RWPE1 (cell line): Measurements from ENCODE around the gene NID1.
A peak's percentile ranks its signal among the peaks of the same experiment; 100 is the strongest.

Experiments used
- CTCF ChIA-PET: fragments of 350-600 bp; sonication (Branson Sonifier 250); formaldehyde crosslinking; extraction: SDS; loops from one replicate; lab custom pipeline; 2021; lab: Yijun Ruan, JAX
- POLR2A ChIA-PET: fragments of 400-600 bp; formaldehyde crosslinking; extraction: SDS; loops from one replicate; lab custom pipeline; 2020; ENCODE audit warnings: antibody characterized with exemption; ENCODE audit not compliant: low non-redundant PET; lab: Yijun Ruan, JAX
- DNase-seq: peaks from one replicate; pipeline ENCODE4 v3.0.0; 2012; ENCODE audit warnings: low spot score
- H3K27ac ChIP-seq: fragments of 450-650 bp; 2 replicates; pipeline ENCODE4 v1.5.1; 2017
- CTCF ChIP-seq: fragments of 450-650 bp; conservative IDR thresholded peaks from 2 replicates; pipeline ENCODE4 v1.5.1; 2017; ENCODE audit warnings: low read depth, mild to moderate bottlenecking

Gene NID1

GRCh38 chr1:236016782-236017400 lies 48.0 kb downstream of the NID1 start:
- CTCF ChIA-PET, result interaction anchor here (0.7 to 1.0 kb wide), 2 partner anchors 45 to 48 kb away, joined by 3 to 5 read pairs; partner anchors contain the start of gene NID1
- POLR2A ChIA-PET, result no interaction called here
- no peak for TF ChIP-seq CTCF
- peak overlapping the region; percentile 23; the same call in 1 of the 2 replicates for H3K27ac ChIP-seq
- peak; percentile 91 for DNase-seq

- POLR2A ChIA-PET, result no interaction called here
- TF ChIP-seq CTCF, result no peak
- H3K27ac ChIP-seq, result no peak overlapping the region
- DNase-seq, result no peak
- CTCF ChIA-PET, result no interaction called here
These were observed 48.8 kb downstream of the NID1 start for GRCh38 chr1:236016083-236016482.

DNA sequence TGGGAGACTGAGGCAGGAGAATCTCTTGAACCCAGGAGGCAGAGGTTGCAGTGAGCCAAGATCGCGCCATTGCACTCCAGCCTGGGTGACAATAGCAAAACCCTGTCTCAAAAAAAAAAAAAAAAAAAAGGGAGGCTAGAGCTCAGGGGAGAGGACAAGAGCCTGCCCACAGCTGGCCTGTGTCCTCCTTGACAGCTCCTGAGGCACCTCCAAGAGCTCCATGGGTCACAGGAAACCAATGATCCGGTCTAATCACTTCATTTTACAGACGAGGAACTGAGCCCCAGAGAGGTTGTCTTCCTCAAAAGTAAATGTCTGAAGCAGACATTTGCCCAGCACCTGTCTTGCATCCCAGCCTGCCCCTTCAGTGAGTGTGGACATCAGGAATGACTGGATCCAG lies 49.4 kb downstream of the NID1 start:
- POLR2A ChIA-PET, result no interaction called here
- no peak overlapping the region for H3K27ac ChIP-seq
- CTCF ChIA-PET, result no interaction called here

DNA sequence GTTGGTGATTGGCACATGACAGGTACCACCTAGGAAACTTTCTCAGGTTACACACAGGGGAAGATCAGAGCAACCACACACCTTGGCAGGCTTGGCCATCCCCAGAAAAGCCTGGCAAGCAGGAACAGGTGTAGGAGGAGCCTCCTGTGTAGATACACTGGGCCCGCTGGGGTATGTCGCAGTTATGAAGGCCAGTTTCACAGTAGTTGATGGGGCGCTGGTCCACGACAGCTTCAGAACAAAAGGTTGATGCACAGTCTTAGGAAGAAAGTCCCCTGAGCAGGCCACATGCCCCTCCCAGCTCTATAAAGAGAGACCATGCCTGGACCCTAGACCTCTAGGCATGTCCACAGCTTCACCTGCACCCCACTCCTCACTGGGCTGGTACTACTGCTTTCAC lies 51.6 kb downstream of the NID1 start:
- no peak for TF ChIP-seq CTCF
- ChIA-PET POLR2A (no interaction called here), CTCF (no interaction called here)
- no peak for DNase-seq
- H3K27ac ChIP-seq, result no peak overlapping the region

More for the DNA sequence above, 49.4 kb downstream of the NID1 start:
- no peak for TF ChIP-seq CTCF
- no peak for DNase-seq

GRCh38 chr1:236011641-236012040 lies 53.2 kb downstream of the NID1 start:
- TF ChIP-seq CTCF, result no peak
- ChIA-PET POLR2A (no interaction called here), CTCF (interaction anchor here (0.7 kb wide), 1 partner anchor 1247 kb away, joined by 3 read pairs; no protein-coding TSS in a partner anchor)
- H3K27ac ChIP-seq, result no peak overlapping the region
- no peak for DNase-seq

DNA sequence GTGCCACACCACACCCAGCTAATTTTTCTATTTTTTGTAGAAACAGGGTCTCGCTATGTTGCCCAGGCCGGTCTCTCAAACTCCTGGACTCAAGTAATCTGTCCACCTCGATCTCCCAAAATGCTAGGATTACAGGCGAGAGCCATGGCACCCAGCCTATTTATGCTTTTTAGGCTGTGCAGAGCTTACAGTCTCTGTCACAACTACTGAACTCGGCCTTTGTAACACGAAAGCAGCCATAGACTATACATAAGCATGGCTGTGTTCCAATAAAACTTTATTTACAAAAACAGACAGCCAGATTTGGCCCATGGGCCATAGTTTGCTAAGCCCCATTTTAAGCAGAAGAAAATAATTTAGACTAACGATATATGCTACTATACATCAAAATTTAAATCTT lies 54.4 kb downstream of the NID1 start:
- ChIA-PET CTCF (no interaction called here), POLR2A (no interaction called here)
- peak overlapping the region; percentile 64 for H3K27ac ChIP-seq

More for the DNA sequence above, 54.4 kb downstream of the NID1 start:
- TF ChIP-seq CTCF, result no peak
- no peak for DNase-seq
